RWPE1 (cell line): ENCODE measurements around the gene PKNOX2.

Source experiments
- CTCF ChIA-PET: fragments of 350-600 bp; sonication (Branson Sonifier 250); formaldehyde crosslinking; extraction: SDS; loops from one replicate; lab custom pipeline; 2021; lab: Yijun Ruan, JAX
- POLR2A ChIA-PET: fragments of 400-600 bp; formaldehyde crosslinking; extraction: SDS; loops from one replicate; lab custom pipeline; 2020; ENCODE audit warnings: antibody characterized with exemption; ENCODE audit not compliant: low non-redundant PET; lab: Yijun Ruan, JAX
- DNase-seq: peaks from one replicate; pipeline ENCODE4 v3.0.0; 2012; ENCODE audit warnings: low spot score
- H3K27ac ChIP-seq: fragments of 450-650 bp; 2 replicates; pipeline ENCODE4 v1.5.1; 2017
- CTCF ChIP-seq: fragments of 450-650 bp; conservative IDR thresholded peaks from 2 replicates; pipeline ENCODE4 v1.5.1; 2017; ENCODE audit warnings: low read depth, mild to moderate bottlenecking

PKNOX2 gene

DNA sequence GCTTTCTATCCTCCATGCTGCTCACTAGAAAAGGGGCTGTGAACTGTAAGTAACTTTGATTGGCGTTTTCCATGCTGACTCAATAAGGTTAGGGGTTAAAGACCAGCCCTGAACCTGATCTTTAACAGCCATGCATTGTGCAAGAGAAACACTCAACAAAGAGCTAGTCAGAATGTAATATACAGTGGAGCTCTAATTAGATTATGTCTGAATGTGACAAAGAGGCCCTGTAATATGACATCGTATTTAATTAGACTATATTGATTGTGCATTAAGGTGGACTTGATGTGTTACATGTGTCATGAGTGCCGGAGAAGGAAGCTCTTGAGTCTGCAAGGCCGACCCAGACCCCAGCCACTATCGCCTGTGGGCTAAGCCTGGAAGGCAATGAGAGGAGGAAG, 70.5 kb downstream of the PKNOX2 start:
- H3K27ac ChIP-seq = no peak overlapping the region
- no peak for DNase-seq
- ChIA-PET CTCF (no interaction called here), POLR2A (no interaction called here)
- TF ChIP-seq CTCF = no peak

DNA sequence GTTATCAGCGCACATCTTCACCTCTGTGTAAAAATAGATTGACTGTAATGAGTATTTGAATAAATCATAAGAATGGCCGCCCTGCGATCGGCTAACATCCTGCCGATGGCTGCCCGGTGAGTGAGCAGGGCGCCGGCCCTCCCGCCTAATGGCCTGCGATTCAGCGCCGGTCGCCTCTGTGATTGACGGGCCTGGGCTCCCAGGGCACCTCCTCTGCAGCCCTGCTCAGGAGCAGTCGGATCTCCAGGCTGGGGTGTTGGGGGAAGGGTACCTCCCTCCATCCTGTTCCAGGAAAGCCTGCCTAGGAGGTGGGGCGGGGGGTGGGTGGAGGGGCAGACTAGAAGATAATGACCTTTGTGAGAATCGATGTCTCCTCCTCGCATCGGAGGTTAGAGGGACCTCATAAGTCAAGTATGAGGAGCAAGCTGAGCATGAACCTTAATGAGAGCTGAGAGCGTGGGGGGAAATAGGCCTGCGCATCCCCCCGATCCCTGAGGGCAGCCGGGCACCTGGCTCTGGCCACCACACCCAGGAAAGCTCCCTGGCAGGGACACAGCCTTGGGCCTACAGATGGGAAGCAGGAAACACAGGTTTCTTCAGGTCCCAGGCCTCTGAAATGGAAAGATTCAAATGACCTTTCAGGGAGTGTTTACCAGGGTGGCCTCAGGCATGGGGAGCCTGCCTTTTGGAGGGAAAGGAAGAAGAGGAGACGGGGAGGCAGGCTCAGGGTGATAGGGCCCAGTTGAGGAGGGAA, 71.7 kb downstream of the PKNOX2 start:
- DNase-seq = no peak
- POLR2A ChIA-PET = no interaction called here
- no peak overlapping the region for H3K27ac ChIP-seq
- no peak for TF ChIP-seq CTCF
- CTCF ChIA-PET = no interaction called here

- POLR2A ChIA-PET = no interaction called here
- no peak for TF ChIP-seq CTCF
- CTCF ChIA-PET = interaction anchor here (0.6 kb wide), 1 partner anchor 100 kb away, joined by 5 read pairs; no protein-coding TSS in a partner anchor
- H3K27ac ChIP-seq = no peak overlapping the region
- DNase-seq = no peak
These were observed 75.3 kb downstream of the PKNOX2 start for GRCh38 chr11:125239585-125240560.

DNA sequence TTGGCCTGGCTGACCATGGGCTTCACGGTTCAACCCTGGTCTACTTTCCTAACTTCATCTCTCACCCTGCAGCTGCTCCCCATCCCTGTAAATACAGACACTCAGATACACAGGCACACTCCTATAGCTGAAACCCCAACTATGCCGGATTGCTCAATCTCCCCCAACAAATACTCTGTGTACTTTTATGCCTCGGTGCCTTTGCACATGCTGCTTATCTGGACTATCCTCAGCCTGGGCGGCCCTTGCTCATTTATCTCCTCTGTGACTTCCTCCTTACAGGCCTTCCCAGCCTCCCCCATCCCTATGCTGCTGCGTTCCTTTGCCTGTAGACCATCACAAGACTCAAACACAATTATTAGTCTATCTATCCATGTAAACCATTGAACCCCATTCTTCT, 76.6 kb downstream of the PKNOX2 start:
- H3K27ac ChIP-seq = no peak overlapping the region
- ChIA-PET POLR2A (no interaction called here), CTCF (no interaction called here)
- DNase-seq = no peak
- no peak for TF ChIP-seq CTCF

- H3K27ac ChIP-seq = no peak overlapping the region
- DNase-seq = no peak
- CTCF ChIA-PET = interaction anchor here (0.6 to 0.7 kb wide), 2 partner anchors 16 to 189 kb away, joined by 3 to 7 read pairs; no protein-coding TSS in a partner anchor
- no peak for TF ChIP-seq CTCF
- POLR2A ChIA-PET = no interaction called here
These were observed 77.7 kb downstream of the PKNOX2 start for GRCh38 chr11:125242141-125242775.

- ChIA-PET CTCF (no interaction called here), POLR2A (no interaction called here)
- no peak for DNase-seq
- no peak for TF ChIP-seq CTCF
- no peak overlapping the region for H3K27ac ChIP-seq
These were observed 79.6 kb downstream of the PKNOX2 start for GRCh38 chr11:125244166-125244565.
